Loucy (cell line): Measurements from ENCODE around the gene CCL25.

Source experiments
- EZH2phosphoT487 ChIP-seq: fragments of 200-600 bp; IDR thresholded peaks from 2 replicates; pipeline ENCODE4 v1.6.1; 2018; ENCODE audit warnings: antibody characterized with exemption, mild to moderate bottlenecking, moderate library complexity, borderline replicate concordance
- TF ChIP-seq, protein P1 (sequence below): fragments of 200-600 bp; sonication (generic); conservative IDR thresholded peaks from 2 replicates; pipeline ENCODE4 v1.5.1; 2014; ENCODE audit warnings: mild to moderate bottlenecking, antibody characterized with exemption, low read length

GRCh38 chr19:8084152-8084551, 31.6 kb downstream of the CCL25 start:
- TF ChIP-seq, protein P1, sequence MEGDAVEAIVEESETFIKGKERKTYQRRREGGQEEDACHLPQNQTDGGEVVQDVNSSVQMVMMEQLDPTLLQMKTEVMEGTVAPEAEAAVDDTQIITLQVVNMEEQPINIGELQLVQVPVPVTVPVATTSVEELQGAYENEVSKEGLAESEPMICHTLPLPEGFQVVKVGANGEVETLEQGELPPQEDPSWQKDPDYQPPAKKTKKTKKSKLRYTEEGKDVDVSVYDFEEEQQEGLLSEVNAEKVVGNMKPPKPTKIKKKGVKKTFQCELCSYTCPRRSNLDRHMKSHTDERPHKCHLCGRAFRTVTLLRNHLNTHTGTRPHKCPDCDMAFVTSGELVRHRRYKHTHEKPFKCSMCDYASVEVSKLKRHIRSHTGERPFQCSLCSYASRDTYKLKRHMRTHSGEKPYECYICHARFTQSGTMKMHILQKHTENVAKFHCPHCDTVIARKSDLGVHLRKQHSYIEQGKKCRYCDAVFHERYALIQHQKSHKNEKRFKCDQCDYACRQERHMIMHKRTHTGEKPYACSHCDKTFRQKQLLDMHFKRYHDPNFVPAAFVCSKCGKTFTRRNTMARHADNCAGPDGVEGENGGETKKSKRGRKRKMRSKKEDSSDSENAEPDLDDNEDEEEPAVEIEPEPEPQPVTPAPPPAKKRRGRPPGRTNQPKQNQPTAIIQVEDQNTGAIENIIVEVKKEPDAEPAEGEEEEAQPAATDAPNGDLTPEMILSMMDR: no peak
- no peak for TF ChIP-seq EZH2phosphoT487
